Myocyte (in vitro differentiated cells): ENCODE results near the gene ITGAE. TPM values are rescaled to one million over a fixed set of nuclear protein-coding genes. Genes with fewer than 3 reads are reported as not detected.
"Not testable (repeated sequence)": the region's sequence is repeated elsewhere in the genome, so short reads cannot be mapped to it uniquely, and the experiment has no call there.

Experiments used
- DNase-seq: peaks from one replicate; pipeline ENCODE4 v3.0.0-alpha.2; 2012; ENCODE audit warnings: low read depth
- total RNA-seq: library from RNA; depleted of rRNA; stranded (reverse); fragments of >200 nt; gene quantifications from 2 replicates; pipeline ENCODE4 v1.2.3, GENCODE V29; 2014

The ITGAE gene
- total RNA-seq, 1 donor from 2014 or later = 23.1 TPM

DNA sequence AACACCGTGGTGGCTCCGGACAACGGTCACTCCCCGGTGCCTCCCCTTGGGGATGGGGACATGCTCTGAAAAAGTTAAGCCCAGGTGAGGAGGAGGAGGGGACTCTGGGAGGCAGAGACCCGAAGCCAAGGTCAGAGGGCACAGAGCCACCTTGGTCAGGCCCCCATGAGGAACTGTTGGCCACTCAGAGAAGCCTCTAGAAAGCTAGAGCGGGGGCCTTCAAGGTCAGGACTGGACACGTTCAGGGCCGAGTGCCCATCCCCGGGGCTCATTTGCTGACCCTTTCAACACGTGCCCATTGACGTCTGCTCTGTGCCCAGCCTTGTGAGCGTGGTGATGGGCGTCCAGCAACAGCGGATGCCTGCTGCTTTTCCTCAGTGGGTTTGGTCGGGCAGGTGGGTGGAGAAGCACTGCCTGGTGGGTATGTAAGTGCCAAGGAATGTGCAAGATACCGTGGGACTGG lies 39.0 kb downstream of the ITGAE start:
- DNase-seq = no peak

- DNase-seq = no peak
Observed at GRCh38 chr17:3761036-3761917, 39.7 kb downstream of the ITGAE start.

DNA sequence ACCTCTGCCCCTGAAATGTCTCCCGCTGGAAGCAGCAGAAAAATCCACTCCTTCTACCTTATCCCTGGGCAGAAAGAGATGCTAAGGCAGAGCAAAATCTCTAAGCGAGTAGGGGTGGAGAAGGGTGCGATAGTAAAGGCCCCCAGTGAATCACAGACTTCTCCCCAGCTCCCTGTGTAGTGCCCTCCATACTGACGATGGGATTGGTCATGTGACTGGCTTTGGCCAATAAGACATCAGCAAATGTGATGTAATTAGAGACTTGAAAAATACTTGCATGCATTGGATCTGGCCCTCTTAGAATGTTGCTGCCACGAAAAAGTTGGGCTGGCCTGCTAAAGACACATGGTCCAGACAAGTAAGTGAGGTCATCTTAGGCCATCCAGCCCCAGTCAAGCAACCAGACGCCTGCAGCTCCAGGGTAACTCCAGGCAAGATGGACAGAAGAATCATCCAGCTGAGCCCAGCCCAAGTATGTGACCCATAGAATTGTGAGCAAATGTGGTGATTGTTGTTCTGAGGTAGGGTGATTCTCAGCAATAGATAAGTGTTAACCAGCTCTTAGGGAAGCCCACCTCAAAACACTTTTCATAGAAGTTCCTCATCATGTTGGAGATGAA lies 41.3 kb downstream of the ITGAE start:
- no peak for DNase-seq

DNA sequence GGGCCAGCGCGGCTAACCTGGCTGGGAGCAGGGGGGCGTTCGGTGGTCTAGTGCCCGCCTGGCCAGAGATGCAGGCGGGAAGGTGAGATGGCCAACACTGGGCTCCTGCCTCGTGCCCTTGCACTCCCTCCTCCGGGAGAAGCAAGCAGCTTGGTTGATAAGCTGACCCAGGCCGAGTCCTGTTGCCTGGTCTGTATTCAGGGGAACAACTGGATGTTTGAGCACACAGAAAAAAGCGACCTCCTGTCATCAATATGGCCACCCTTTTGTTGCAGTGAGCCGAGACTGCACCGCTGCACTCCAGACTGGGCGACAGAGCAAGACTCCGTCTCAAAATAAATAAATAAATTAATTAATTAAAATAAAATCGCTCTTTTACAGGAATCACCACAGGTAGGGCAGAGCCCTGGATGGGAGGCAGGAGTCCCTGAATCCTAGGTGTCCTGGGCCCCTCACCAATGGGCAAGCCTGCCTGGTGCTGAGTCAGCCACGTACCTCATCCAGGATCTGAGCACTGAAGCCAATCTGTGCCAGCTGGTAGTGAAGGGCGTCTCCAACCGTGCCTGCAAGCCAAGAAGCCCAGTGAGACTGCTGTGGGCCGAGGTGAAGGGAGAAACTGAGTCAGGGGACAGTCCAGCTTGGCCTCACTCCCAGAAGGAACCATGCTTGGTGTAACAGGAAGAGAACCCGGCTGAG lies 45.5 kb downstream of the ITGAE start:
- no peak for DNase-seq

GRCh38 chr17:3754458-3755334 lies 46.3 kb downstream of the ITGAE start:
- DNase-seq = peak; percentile 32

GRCh38 chr17:3754066-3754457 lies 46.9 kb downstream of the ITGAE start:
- DNase-seq = no peak

GRCh38 chr17:3753624-3754023 lies 47.4 kb downstream of the ITGAE start:
- DNase-seq = no peak

DNA sequence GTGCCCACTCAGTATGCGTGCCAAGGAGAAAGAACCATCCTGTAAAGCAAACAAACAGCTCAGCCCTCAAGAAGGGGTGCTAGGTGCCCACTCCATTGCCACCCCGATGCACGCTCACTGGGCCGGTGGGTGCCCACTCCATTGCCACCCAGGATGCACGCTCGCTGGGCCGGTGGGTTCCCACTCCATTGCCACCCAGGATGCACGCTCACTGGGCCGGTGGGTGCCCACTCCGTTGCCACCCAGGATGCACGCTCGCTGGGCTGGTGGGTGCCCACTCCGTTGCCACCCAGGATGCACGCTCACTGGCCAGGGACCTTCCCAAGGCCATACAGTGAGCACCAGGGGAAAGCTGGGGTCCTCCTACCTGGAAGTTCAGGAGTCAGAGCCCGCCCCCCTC lies 49.2 kb downstream of the ITGAE start:
- DNase-seq = no peak

GRCh38 chr17:3750926-3751325 lies 50.1 kb downstream of the ITGAE start:
- no peak for DNase-seq

DNA sequence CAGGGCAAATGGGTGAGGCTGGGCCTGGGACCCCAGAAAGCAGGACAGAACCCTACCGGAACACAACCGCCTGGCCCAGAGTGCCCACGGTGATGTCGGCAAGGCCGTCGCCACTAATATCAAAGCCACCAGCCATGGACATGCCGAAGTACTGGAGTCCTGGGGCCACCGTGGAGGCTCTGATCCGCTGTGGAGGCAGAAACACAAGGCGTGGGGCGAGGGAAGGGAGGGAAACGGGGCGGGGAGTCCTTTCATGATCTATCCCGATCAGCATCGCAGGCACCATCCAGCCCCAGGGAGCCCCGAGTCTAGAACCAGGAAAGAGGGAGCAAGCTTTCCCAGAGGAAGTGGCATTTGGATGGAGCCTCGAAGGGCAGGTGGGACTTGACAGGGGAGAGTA lies 50.7 kb downstream of the ITGAE start:
- no peak for DNase-seq

DNA sequence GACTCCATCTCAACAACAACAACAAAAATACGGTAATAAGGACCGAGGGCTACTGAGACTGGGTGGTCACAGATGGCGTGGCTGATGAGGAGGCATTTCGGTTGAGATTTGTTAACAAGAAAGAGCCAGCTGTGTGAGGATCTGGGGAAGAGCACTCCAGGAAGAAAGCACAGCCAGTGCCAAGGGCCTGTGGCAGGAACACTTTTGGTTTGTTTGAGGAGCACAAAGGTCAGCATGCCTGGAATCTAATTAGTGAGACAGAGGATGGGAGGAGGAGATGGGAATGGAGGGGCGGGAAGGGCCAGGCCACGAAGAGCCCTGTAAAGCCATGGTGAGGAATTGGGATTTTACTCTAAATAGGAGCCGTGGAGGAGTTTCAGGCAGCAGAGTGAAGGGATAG lies 52.4 kb downstream of the ITGAE start:
- no peak for DNase-seq

DNA sequence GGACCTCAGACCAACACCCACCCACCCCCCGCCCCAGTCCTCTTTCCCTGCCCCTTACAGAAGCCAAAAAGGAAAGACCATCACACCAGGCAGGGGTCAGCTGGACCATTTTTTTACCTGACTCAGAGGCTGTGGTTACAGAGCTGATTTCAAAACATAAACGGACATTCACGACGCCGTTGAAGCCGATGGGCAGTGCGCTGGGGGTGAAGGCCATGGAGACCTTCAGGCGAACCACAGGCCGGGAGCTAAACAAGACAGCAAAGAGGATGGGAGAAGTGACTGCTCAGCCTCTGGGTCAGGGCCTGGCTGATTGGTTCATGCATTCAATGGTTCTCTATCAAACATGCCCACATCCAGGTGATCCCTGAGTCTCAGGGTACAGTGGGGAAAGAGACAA lies 53.2 kb downstream of the ITGAE start:
- DNase-seq = no peak

DNA sequence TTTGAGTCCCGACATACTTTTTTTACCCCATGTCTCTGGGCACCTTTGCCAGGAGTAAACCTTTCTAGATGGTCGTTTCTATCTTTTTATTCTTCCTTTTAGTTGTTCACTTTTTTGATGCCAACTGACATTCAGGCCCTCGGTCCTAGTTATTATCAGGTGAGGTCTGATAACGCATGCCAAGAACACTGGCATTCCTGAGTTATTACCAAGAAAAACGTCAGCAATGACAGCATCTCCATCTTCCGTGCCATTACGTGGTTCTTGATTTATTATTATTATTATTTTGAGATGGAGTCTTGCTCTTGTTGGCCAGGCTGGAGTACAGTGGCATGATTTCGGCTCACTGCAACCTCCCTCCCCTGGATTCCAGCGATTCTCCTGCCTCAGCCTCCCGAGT lies 55.9 kb downstream of the ITGAE start:
- DNase-seq = no peak

DNA sequence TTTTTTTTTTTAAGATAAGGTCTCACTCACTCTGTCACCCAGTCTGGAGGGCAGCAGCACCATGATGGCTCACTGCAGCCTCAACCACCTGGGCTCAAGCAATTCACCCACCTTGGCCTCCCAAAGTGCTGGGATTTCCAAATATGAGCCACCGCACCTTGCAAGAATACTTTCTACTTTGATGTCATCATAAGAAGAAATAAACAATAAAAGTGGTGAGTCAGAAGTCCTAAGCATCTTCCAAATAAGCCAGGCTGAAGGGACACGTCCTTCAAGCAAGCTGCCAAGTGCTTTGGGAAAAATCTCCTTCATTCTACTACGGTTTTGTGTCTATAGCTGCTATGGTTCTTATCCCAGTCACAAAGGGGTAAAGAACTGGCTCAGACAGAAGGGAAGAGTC lies 57.0 kb downstream of the ITGAE start:
- no peak for DNase-seq

GRCh38 chr17:3740611-3741073 lies 60.3 kb downstream of the ITGAE start:
- no peak for DNase-seq

DNA sequence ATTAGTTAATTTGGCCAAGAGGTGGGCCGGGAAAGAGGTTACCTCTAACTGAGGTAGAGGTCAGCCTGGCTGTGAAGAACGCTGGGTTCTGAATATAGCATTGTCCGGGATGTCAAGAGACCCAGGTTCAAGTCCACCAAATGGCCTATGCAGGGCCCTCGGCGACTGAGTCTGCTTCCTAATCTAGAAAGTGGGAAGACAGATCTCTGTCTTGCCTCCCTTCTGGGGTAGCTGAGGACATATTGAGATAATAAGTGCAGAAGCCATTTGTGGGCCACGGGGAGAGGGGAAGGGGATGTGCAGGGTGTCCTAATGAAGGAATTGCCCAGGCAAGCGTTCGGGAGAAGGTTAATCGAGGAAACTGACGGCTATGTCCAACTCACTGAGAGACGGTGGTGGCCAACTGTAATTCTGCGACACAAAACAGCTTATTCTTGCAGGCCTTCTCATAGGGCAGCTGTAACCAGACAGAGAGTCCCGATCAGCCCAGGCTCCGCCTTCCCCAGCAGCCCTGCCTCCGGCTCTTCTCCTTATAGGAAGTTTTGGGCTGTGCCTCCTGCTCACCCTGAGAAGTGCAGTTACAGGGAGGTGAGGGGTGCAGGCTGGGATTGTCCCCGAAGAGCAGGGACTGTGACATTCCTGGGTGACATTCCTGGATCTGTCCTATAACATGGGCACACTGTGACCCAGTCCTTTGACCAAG lies 61.4 kb downstream of the ITGAE start:
- no peak for DNase-seq

GRCh38 chr17:3738562-3739295 lies 62.3 kb downstream of the ITGAE start:
- DNase-seq = peak; percentile 49

GRCh38 chr17:3735515-3735914 lies 65.5 kb downstream of the ITGAE start:
- no peak for DNase-seq

DNA sequence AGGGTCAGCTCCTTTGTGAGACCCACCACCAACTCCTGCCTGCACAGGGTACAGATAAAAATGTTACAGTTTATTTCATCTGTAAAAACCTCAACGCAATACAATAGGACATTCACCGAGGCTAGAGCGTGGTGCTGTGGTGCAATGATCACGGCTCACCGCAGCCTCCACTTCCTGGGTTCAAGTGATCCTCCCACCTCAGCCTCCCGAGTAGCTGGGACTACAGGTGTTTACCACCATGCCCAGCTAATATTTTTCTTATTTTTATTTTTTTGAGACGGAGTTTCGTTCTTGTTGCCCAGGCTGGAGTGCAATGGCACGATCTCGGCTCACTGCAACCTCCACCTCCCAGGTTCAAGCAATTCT lies 66.1 kb downstream of the ITGAE start:
- DNase-seq = not testable (repeated sequence)

DNA sequence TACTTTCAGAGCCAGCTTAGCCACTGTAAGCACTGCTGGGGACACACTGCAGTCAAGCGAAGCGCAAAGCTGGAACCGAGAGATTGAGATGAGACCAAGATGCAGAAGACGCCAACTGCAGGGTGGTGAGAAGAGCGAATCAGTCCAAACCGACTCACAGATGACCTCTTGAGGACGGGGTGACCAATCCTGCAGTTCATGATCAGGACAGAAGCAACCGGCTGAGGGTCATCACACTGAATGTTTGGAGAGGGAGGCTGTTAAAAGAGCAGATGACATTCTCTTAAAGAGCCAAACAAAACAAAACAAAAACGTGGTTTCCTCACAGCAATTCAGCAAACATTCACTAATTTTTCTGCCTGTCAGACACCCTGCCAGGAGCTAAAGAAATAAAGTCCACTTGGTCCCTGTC lies 68.8 kb downstream of the ITGAE start:
- peak; percentile 51 for DNase-seq
